A549 (cell line): ENCODE measurements around the gene TSKU. TPM values are rescaled to one million over a fixed set of nuclear protein-coding genes. Genes with fewer than 3 reads are reported as not detected.

Experiments
- ATAC-seq, 2 experiments: fragments of 200-7000 bp in 1 of 2; fragments of >200 bp in 1 of 2; cut with Nextera tagmentation in 1 of 2; cut with Tn5 transposase in 1 of 2; 3 replicates each; pipeline versions ENCODE4 v1.8.0 to v1.9.1; 2018 to 2020; ENCODE audit warnings: mild to moderate bottlenecking in 1 of 2, moderate library complexity in 1 of 2
- CTCF ChIA-PET: fragments of 300-600 bp; sonication (Branson Sonifier 250); formaldehyde crosslinking; extraction: SDS; loops from one replicate; lab custom pipeline; 2021; ENCODE audit warnings: antibody characterized with exemption, inconsistent platforms; lab: Yijun Ruan, JAX
- POLR2A ChIA-PET: fragments of 350-600 bp; formaldehyde crosslinking; extraction: SDS; loops from one replicate; lab custom pipeline; 2021; ENCODE audit warnings: antibody characterized with exemption, inconsistent platforms; lab: Yijun Ruan, JAX
- DNase-seq, 2 experiments: peaks; one replicate each; pipeline versions ENCODE4 v3.0.0 to v3.0.0-alpha.2; 2011 to 2016; ENCODE audit warnings: low read depth in 1 of 2, low spot score in 1 of 2
- FAIRE-seq: peaks from 2 replicates; lab custom pipeline; 2011; peaks lifted over from hg19 to GRCh38; lab: Jason Lieb, UNC
- H3K27ac ChIP-seq, 2 experiments: fragments of >200 bp; sonication (Bioruptor Twin); formaldehyde crosslinking; 3 replicates each; pipeline ENCODE4 v1.5.1; 2016 to 2017
- H3K4me1 ChIP-seq: fragments of >200 bp; sonication (Bioruptor Twin); formaldehyde crosslinking; 3 replicates; pipeline ENCODE4 v1.6.1; 2016
- H3K4me2 ChIP-seq: fragments of >200 bp; sonication (Bioruptor Twin); formaldehyde crosslinking; 3 replicates; pipeline ENCODE4 v1.6.1; 2016
- H3K4me3 ChIP-seq: fragments of >200 bp; sonication (Bioruptor Twin); formaldehyde crosslinking; 3 replicates; pipeline ENCODE4 v1.5.1; 2016
- H3K9me3 ChIP-seq: fragments of >200 bp; sonication (Bioruptor Twin); formaldehyde crosslinking; 3 replicates; pipeline ENCODE4 v1.6.1; 2016
- ATOH8 ChIP-seq: fragments of 250-450 bp; sonication (Bioruptor Pico); IDR thresholded peaks from 2 replicates; pipeline ENCODE4 v1.5.0; 2020; ENCODE audit warnings: low read depth, mild to moderate bottlenecking, moderate library complexity
- BCL3 ChIP-seq: fragments of >200 bp; sonication (Bioruptor Twin); formaldehyde crosslinking; IDR thresholded peaks from 3 replicates; pipeline ENCODE4 v1.6.1; 2016
- CEBPB ChIP-seq, 2 experiments: fragments of >200 bp in 1 of 2; sonication (Bioruptor Twin) in 1 of 2; formaldehyde crosslinking in 1 of 2; IDR thresholded peaks; 2 replicates each; pipeline ENCODE4 v1.6.1; 2012 to 2016
- CTCF ChIP-seq: fragments of >200 bp; sonication (Bioruptor Twin); formaldehyde crosslinking; IDR thresholded peaks from 3 replicates; pipeline ENCODE4 v1.5.1; 2016
- ELK1 ChIP-seq: fragments of 150-350 bp; IDR thresholded peaks from 2 replicates; pipeline ENCODE4 v1.6.1; 2014; ENCODE audit warnings: low read depth, mild to moderate bottlenecking, low read length
- FOXS1 ChIP-seq: fragments of 250-450 bp; sonication (Bioruptor Pico); IDR thresholded peaks from 2 replicates; pipeline ENCODE4 v1.5.0; 2020; ENCODE audit warnings: mild to moderate bottlenecking, moderate library complexity
- HDAC2 ChIP-seq: fragments of 200-600 bp; sonication (generic); IDR thresholded peaks from 2 replicates; pipeline ENCODE4 v1.6.1; 2016
- HES2 ChIP-seq: fragments of >200 bp; sonication (Bioruptor Twin); formaldehyde crosslinking; IDR thresholded peaks from 2 replicates; pipeline ENCODE4 v1.6.1; 2016
- HMGXB4 ChIP-seq: fragments of 250-450 bp; sonication (Bioruptor Pico); IDR thresholded peaks from 2 replicates; pipeline ENCODE4 v1.5.0; 2021; ENCODE audit warnings: mild to moderate bottlenecking, moderate library complexity, borderline replicate concordance
- HOXA7 ChIP-seq: fragments of 250-450 bp; sonication (Bioruptor Pico); IDR thresholded peaks from 2 replicates; pipeline ENCODE4 v1.5.0; 2020; ENCODE audit warnings: mild to moderate bottlenecking, moderate library complexity
- HOXB13 ChIP-seq: fragments of 250-450 bp; sonication (Bioruptor Pico); IDR thresholded peaks from 2 replicates; pipeline ENCODE4 v1.5.0; 2020; ENCODE audit warnings: low read depth, mild to moderate bottlenecking, moderate library complexity
- MAFK ChIP-seq: fragments of 450-650 bp; IDR thresholded peaks from 2 replicates; pipeline ENCODE4 v1.6.1; 2014; ENCODE audit not compliant: partially characterized antibody
- MAX ChIP-seq: IDR thresholded peaks from 2 replicates; pipeline ENCODE4 v1.6.1; 2012
- MAZ ChIP-seq: fragments of 150-350 bp; IDR thresholded peaks from 2 replicates; pipeline ENCODE4 v1.6.1; 2014; ENCODE audit warnings: antibody characterized with exemption, low read depth, low read length, borderline replicate concordance
- MYC ChIP-seq: IDR thresholded peaks from 2 replicates; pipeline ENCODE4 v1.6.1; 2012; ENCODE audit warnings: mild to moderate bottlenecking, inconsistent platforms, low read length, improper control_type of control experiment, borderline replicate concordance
- POLR2A ChIP-seq: IDR thresholded peaks from 2 replicates; pipeline ENCODE4 v1.6.1; 2012; ENCODE audit warnings: mild to moderate bottlenecking, low read length
- RARB ChIP-seq: fragments of 250-450 bp; sonication (Bioruptor Pico); IDR thresholded peaks from 2 replicates; pipeline ENCODE4 v1.8.0; 2021; ENCODE audit warnings: mild to moderate bottlenecking, moderate library complexity
- RFX5 ChIP-seq: fragments of 450-650 bp; IDR thresholded peaks from 2 replicates; pipeline ENCODE4 v1.7.1; 2014; ENCODE audit warnings: antibody characterized with exemption, mild to moderate bottlenecking, moderate library complexity
- TP53 ChIP-seq: fragments of 250-450 bp; sonication (Bioruptor Pico); IDR thresholded peaks from 2 replicates; pipeline ENCODE4 v1.5.0; 2021; ENCODE audit warnings: mild to moderate bottlenecking, moderate library complexity
- WGBS: methylation state at CpG from one replicate; pipeline ENCODE4 v1.1.6; 2017; ENCODE audit errors: missing lambda C conversion rate; 5-methylcytosine and 5-hydroxymethylcytosine counted together
- polyA plus RNA-seq, 4 experiments: library from polyadenylated mRNA; depleted of rRNA in 3 of 4; stranded (reverse); fragments of >200 nt; fragmentation: RNase III in 1 of 4; extraction: RNeasy Plus Mini Kit Qiagen cat#74134 plus additional on column Dnase treatment in 1 of 4; gene quantifications; 2 replicates in 3 of 4; 3 replicates in 1 of 4; pipeline ENCODE4 v1.2.3, GENCODE V29; 2011 to 2017

The TSKU gene
- polyA plus RNA-seq, 2 of the 4 experiments (the other 2 are of a cell fraction) = 164 to 171 TPM

GRCh38 chr11:76844511-76844910 is 61.4 kb downstream of the TSKU start:
- no peaks in the 10 kb centered on the region for H3K9me3 ChIP-seq
- CTCF ChIA-PET = interaction anchor here (1.5 kb wide), 1 partner anchor 39 kb away, joined by 4 read pairs; no protein-coding TSS in a partner anchor
- POLR2A ChIA-PET = no interaction called here
- WGBS = 80% methylated on average over 10 of the region's 10 CpGs
- TF ChIP-seq FOXS1 (no peak), RARB (no peak), TP53 (no peak), CEBPB (IDR thresholded peaks at IDR 0.05) (no peak), MAZ (no peak), MYC (no peak), HMGXB4 (CRISPR knock-in tag) (no peak), ELK1 (no peak), CTCF (no peak), MAX (no peak), HOXB13 (CRISPR knock-in tag) (no peak), RFX5 (no peak), MAFK (no peak)
- ATAC-seq (no peak), FAIRE-seq (no peak), DNase-seq (no peak)
- H3K4me2 ChIP-seq = no peak overlapping the region
- peaks cover 2% of the 10 kb centered on the region; the same call in 2 of the 3 replicates for H3K4me1 ChIP-seq
- H3K4me3 ChIP-seq = no peak overlapping the region
- H3K27ac ChIP-seq = no peak overlapping the region

GRCh38 chr11:76845069-76845468 is 61.9 kb downstream of the TSKU start:
- no peak for DNase-seq
- ChIA-PET CTCF (no interaction called here), POLR2A (no interaction called here)
- no peak overlapping the region for H3K4me3 ChIP-seq
- H3K27ac ChIP-seq = no peak overlapping the region
- FAIRE-seq = no peak
- TF ChIP-seq HDAC2 = no peak
- no peak for TF ChIP-seq BCL3
- no peak for TF ChIP-seq POLR2A
- no peak for TF ChIP-seq HOXB13 (CRISPR knock-in tag)
- TF ChIP-seq HOXA7 = no peak
- no peak for TF ChIP-seq ATOH8 (CRISPR knock-in tag)
- no peak for TF ChIP-seq HES2
- no peak for ATAC-seq
- H3K4me2 ChIP-seq = no peak overlapping the region
- 62% methylated on average over 3 of the region's 3 CpGs for WGBS
- H3K9me3 ChIP-seq = no peaks in the 10 kb centered on the region
- H3K4me1 ChIP-seq = no peaks in the 10 kb centered on the region
